ENCODE measurements around the gene PAH. TPM values are rescaled to one million over a fixed set of nuclear protein-coding genes. Genes with fewer than 3 reads are reported as not detected.

PAH gene
- total and polyA plus RNA-seq, 2 of the 13 experiments (the other 11 are each of a cell fraction or from before 2014, with no cell fraction given), result 192 to 451 TPM

- no peak for TF ChIP-seq FOXP1 (IDR thresholded peaks at IDR 0.05)
- TF ChIP-seq FOXP1 (CRISPR knock-in tag; IDR thresholded peaks at IDR 0.05), result peak; percentile 64
- peak; percentile 57; the same call in 1 of the 2 replicates for TF ChIP-seq ZMYM3 (CRISPR knock-in tag; IDR thresholded peaks at IDR 0.05)
- TF ChIP-seq HINFP (CRISPR knock-in tag; IDR thresholded peaks at IDR 0.05; ENCODE audit: low read depth), result peak; percentile 76; the same call in 1 of the 2 replicates
- no peak for TF ChIP-seq SAFB2 (CRISPR knock-in tag; IDR thresholded peaks at IDR 0.05; ENCODE audit: borderline replicate concordance, low read depth)
- peak; percentile 84; the same call in 1 of the 2 replicates for TF ChIP-seq ZBTB38 (CRISPR knock-in tag; IDR thresholded peaks at IDR 0.05)
- TF ChIP-seq NFKBIZ (CRISPR knock-in tag; IDR thresholded peaks at IDR 0.05), result 0 out of 2 replicates have a peak, but pooled peaks have one; percentile 51
- 0 out of 2 replicates have a peak, but pooled peaks have one; percentile 82 for TF ChIP-seq ZNF839 (CRISPR knock-in tag; IDR thresholded peaks at IDR 0.05; ENCODE audit: borderline replicate concordance)
- TF ChIP-seq ZMAT5 (CRISPR knock-in tag; IDR thresholded peaks at IDR 0.05; ENCODE audit: borderline replicate concordance, low read depth), result no peak
- peak; percentile 83 for TF ChIP-seq THRA (CRISPR knock-in tag; IDR thresholded peaks at IDR 0.05; ENCODE audit: borderline replicate concordance)
- 0 out of 2 replicates have a peak, but pooled peaks have one; percentile 70 for TF ChIP-seq ZSCAN31 (CRISPR knock-in tag; IDR thresholded peaks at IDR 0.05; ENCODE audit: low read depth)
- peak; percentile 84; the same call in 1 of the 2 replicates for TF ChIP-seq HBP1 (CRISPR knock-in tag; IDR thresholded peaks at IDR 0.05; ENCODE audit: low read depth)
- TF ChIP-seq ASH2L (IDR thresholded peaks at IDR 0.05; ENCODE audit: insufficient read length, low read depth, low read length), result peak; percentile 59
- peak; percentile 66; the same call in 1 of the 2 replicates for TF ChIP-seq ZBTB7B (CRISPR knock-in tag; IDR thresholded peaks at IDR 0.05)
- TF ChIP-seq ZNF441 (CRISPR knock-in tag; IDR thresholded peaks at IDR 0.05; ENCODE audit: borderline replicate concordance), result no peak; the same call in 1 of the 2 replicates
- TF ChIP-seq ATRX (CRISPR knock-in tag; IDR thresholded peaks at IDR 0.05; ENCODE audit: borderline replicate concordance), result no peak
- TF ChIP-seq IRF2 (CRISPR knock-in tag; IDR thresholded peaks at IDR 0.05), result peak; percentile 66; the same call in 1 of the 2 replicates
- peak; percentile 50 for TF ChIP-seq TEAD3 (CRISPR knock-in tag; optimal IDR thresholded peaks at IDR 0.05; ENCODE audit: borderline replicate concordance)
- peak; percentile 67 for TF ChIP-seq RXRB (CRISPR knock-in tag; IDR thresholded peaks at IDR 0.05; ENCODE audit: borderline replicate concordance)
- peak; percentile 83 for TF ChIP-seq BCL3 (CRISPR knock-in tag; IDR thresholded peaks at IDR 0.05)
- TF ChIP-seq KMT2B (CRISPR knock-in tag; IDR thresholded peaks at IDR 0.05), result peak; percentile 66; the same call in 1 of the 2 replicates
Observed at GRCh38 chr12:102917026-102917787, at the start of gene PAH (continued).

All from HepG2 (cell line).